ENCODE measurements around the gene CRYZL1.
"Not testable (repeated sequence)": the region's sequence is repeated elsewhere in the genome, so short reads cannot be mapped to it uniquely, and the experiment has no call there.

- TF ChIP-seq YY1 (IDR thresholded peaks at IDR 0.05; ENCODE audit: insufficient read depth, insufficient read length); SUZ12 (IDR thresholded peaks at IDR 0.05; ENCODE audit: extremely low read depth, insufficient read depth, insufficient read length); ZNF274 (IDR thresholded peaks at IDR 0.05; ENCODE audit: low read depth, low read length): not testable (repeated sequence)
Observed at GRCh38 chr21:33676666-33677065, 35.1 kb upstream of the CRYZL1 start.
